HCT116 (cell line): ENCODE data around the gene TMC6. TPM values are rescaled to one million over a fixed set of nuclear protein-coding genes. Genes with fewer than 3 reads are reported as not detected.
A peak's percentile ranks its signal among the peaks of the same experiment; 100 is the strongest.

Source experiments
- ATAC-seq: fragments of 200-7000 bp; cut with Tn5 transposase; 2 replicates; pipeline ENCODE4 v1.9.1; 2020; ENCODE audit warnings: mild to moderate bottlenecking, moderate library complexity
- BruUV-seq: library from RNA; stranded (reverse); fragments of 400-500 nt; replicated peaks from 2 replicates; lab custom pipeline; 2021; lab: Mats Ljungman, UMichigan
- CTCF ChIA-PET: fragments of 300-600 bp; sonication (Branson Sonifier 250); formaldehyde crosslinking; loops from one replicate; lab custom pipeline; 2021; ENCODE audit warnings: antibody characterized with exemption; lab: Charles Lee
- POLR2A ChIA-PET: fragments of 300-600, 350-600 bp; sonication (Branson Sonifier 250); formaldehyde crosslinking; loops from one replicate; lab custom pipeline; 2021; ENCODE audit warnings: antibody characterized with exemption; lab: Charles Lee
- RAD21 ChIA-PET, 2 experiments: fragments of 300-600 bp; sonication (Branson Sonifier 250); formaldehyde crosslinking; loops; one replicate each; lab custom pipeline; 2023; ENCODE audit warnings: low total read pairs in 2 of 2; ENCODE audit not compliant: uncharacterized antibody in 2 of 2, unreplicated experiment in 2 of 2, low non-redundant PET in 1 of 2; lab: Charles Lee
- DNase-seq: peaks from one replicate; pipeline ENCODE4 v3.0.0-alpha.2; 2010; ENCODE audit warnings: low read depth, low spot score
- H2AFZ ChIP-seq: fragments of 200-600 bp; shearing (Covaris generic), sonication (generic); 2 replicates; pipeline ENCODE4 v1.6.1; 2017; ENCODE audit warnings: low read depth, mixed run types, mixed read lengths, antibody characterized with exemption, low read length; ENCODE audit not compliant: poor library complexity, severe bottlenecking
- H3K27ac ChIP-seq: 2 replicates; pipeline ENCODE4 v1.5.1; 2012; ENCODE audit warnings: low read depth, low read length
- H3K27me3 ChIP-seq: fragments of 200-600 bp; sonication (generic); 2 replicates; pipeline ENCODE4 v1.6.1; 2016; ENCODE audit warnings: mixed run types, low read length, mixed read lengths; ENCODE audit not compliant: insufficient read depth
- H3K36me3 ChIP-seq, 2 experiments: fragments of 200-500 bp in 1 of 2; fragments of 200-600 bp in 1 of 2; sonication (Bioruptor generic) in 1 of 2; sonication (generic) in 1 of 2; 2 replicates each; pipeline versions ENCODE4 v1.5.1 to v1.6.1; 2014 to 2016; ENCODE audit warnings: low read length in 2 of 2, inconsistent platforms in 1 of 2, mixed read lengths in 1 of 2, mixed run types in 1 of 2; ENCODE audit not compliant: insufficient read depth in 2 of 2, control insufficient read depth in 1 of 2
- H3K4me1 ChIP-seq, 2 experiments: fragments of 200-600 bp in 1 of 2; sonication (generic) in 1 of 2; 2 replicates each; pipeline versions ENCODE4 v1.5.1 to v1.6.1; 2012 to 2017; ENCODE audit warnings: low read length in 2 of 2, inconsistent platforms in 1 of 2, mild to moderate bottlenecking in 1 of 2, mixed read lengths in 1 of 2, mixed run types in 1 of 2, moderate library complexity in 1 of 2; ENCODE audit not compliant: insufficient read depth in 2 of 2, control insufficient read depth in 1 of 2
- H3K4me2 ChIP-seq: fragments of 200-600 bp; sonication (generic); 2 replicates; pipeline ENCODE4 v1.6.1; 2017; ENCODE audit warnings: mixed run types, low read length, mixed read lengths
- H3K4me3 ChIP-seq, 2 experiments: fragments of 200-600 bp in 1 of 2; sonication (generic) in 1 of 2; replicated peaks in 1 of 2; 2 replicates each; pipeline ENCODE4 v1.5.1; 2011 to 2016; ENCODE audit warnings: low read length in 2 of 2, control low read depth in 1 of 2, low read depth in 1 of 2, mild to moderate bottlenecking in 1 of 2, mixed read lengths in 1 of 2, mixed run types in 1 of 2
- H3K79me2 ChIP-seq: fragments of 200-600 bp; sonication (generic); 2 replicates; pipeline ENCODE4 v1.6.1; 2017; ENCODE audit warnings: mild to moderate bottlenecking, mixed run types, low read length, moderate library complexity, mixed read lengths; ENCODE audit not compliant: insufficient read depth
- H3K9ac ChIP-seq: fragments of 200-600 bp; sonication (generic); 2 replicates; pipeline ENCODE4 v1.6.1; 2016; ENCODE audit warnings: low read length, mixed read lengths
- H3K9me2 ChIP-seq: fragments of 200-600 bp; sonication (generic), shearing (Covaris generic); 2 replicates; pipeline ENCODE4 v1.6.1; 2017; ENCODE audit warnings: mixed run types, mild to moderate bottlenecking, moderate library complexity; ENCODE audit not compliant: insufficient read depth
- H3K9me3 ChIP-seq, 2 experiments: fragments of 200-500 bp in 1 of 2; fragments of 200-600 bp in 1 of 2; sonication (Bioruptor generic) in 1 of 2; sonication (generic) in 1 of 2; 2 replicates each; pipeline ENCODE4 v1.6.1; 2014 to 2017; ENCODE audit warnings: low read length in 2 of 2, mixed read lengths in 2 of 2, inconsistent platforms in 1 of 2, low read depth in 1 of 2, mild to moderate bottlenecking in 1 of 2, mixed run types in 1 of 2, moderate library complexity in 1 of 2; ENCODE audit not compliant: control insufficient read depth in 1 of 2, insufficient read depth in 1 of 2
- H4K20me1 ChIP-seq: fragments of 200-600 bp; sonication (generic), shearing (Covaris generic); 2 replicates; pipeline ENCODE4 v1.6.1; 2017; ENCODE audit warnings: mixed run types, mild to moderate bottlenecking, moderate library complexity; ENCODE audit not compliant: insufficient read depth
- CBX3 ChIP-seq: IDR thresholded peaks from 2 replicates; pipeline ENCODE4 v1.6.1; 2012; ENCODE audit warnings: low read depth
- CEBPB ChIP-seq: IDR thresholded peaks from 2 replicates; pipeline ENCODE4 v1.6.1; 2012; ENCODE audit warnings: low read depth
- EGR1 ChIP-seq: IDR thresholded peaks from 2 replicates; pipeline ENCODE4 v1.6.1; 2012; ENCODE audit warnings: low read depth
- ELF1 ChIP-seq: IDR thresholded peaks from 2 replicates; pipeline ENCODE4 v1.6.1; 2012; ENCODE audit warnings: low read depth, borderline replicate concordance
- FOSL1 ChIP-seq: IDR thresholded peaks from 2 replicates; pipeline ENCODE4 v1.6.1; 2012; ENCODE audit warnings: low read depth
- JUND ChIP-seq: IDR thresholded peaks from 2 replicates; pipeline ENCODE4 v1.6.1; 2012
- POLR2A ChIP-seq: IDR thresholded peaks from 2 replicates; pipeline ENCODE4 v1.7.0; 2011; ENCODE audit warnings: borderline replicate concordance; ENCODE audit not compliant: insufficient read depth, insufficient read length; ENCODE audit errors: extremely low read depth
- POLR2AphosphoS5 ChIP-seq: IDR thresholded peaks from 2 replicates; pipeline ENCODE4 v1.6.1; 2011; ENCODE audit warnings: mild to moderate bottlenecking, low read depth, low read length, moderate library complexity
- SIN3A ChIP-seq: IDR thresholded peaks from 2 replicates; pipeline ENCODE4 v1.6.1; 2012; ENCODE audit warnings: low read depth
- SP1 ChIP-seq: IDR thresholded peaks from 2 replicates; pipeline ENCODE4 v1.6.1; 2012; ENCODE audit warnings: low read depth
- SRF ChIP-seq: IDR thresholded peaks from 2 replicates; pipeline ENCODE4 v1.6.1; 2012; ENCODE audit warnings: low read depth
- TCF7L2 ChIP-seq: IDR thresholded peaks from 2 replicates; pipeline ENCODE4 v1.7.0; 2011; ENCODE audit warnings: borderline replicate concordance, inconsistent platforms; ENCODE audit not compliant: insufficient read depth, insufficient read length; ENCODE audit errors: extremely low read depth
- YY1 ChIP-seq: IDR thresholded peaks from 2 replicates; pipeline ENCODE4 v1.6.1; 2011; ENCODE audit warnings: low read length, low read depth, moderate library complexity, mild to moderate bottlenecking; ENCODE audit not compliant: insufficient replicate concordance; ENCODE audit errors: extremely low read depth
- ZFX ChIP-seq: fragments of 450-650 bp; IDR thresholded peaks from 2 replicates; pipeline ENCODE4 v1.6.1; 2017
- intact Hi-C: fragments of 100-400 bp; cut with micrococcal nuclease; formaldehyde crosslinking; loops from 2 replicates; pipeline ENCODE4 v1.10.0; 2022
- total RNA-seq: library from RNA; stranded (reverse); gene quantifications from one replicate; pipeline ENCODE4 v1.2.1, GENCODE V29; 2021; ENCODE audit not compliant: unreplicated experiment
- TF ChIP-seq, protein P1 (sequence below): IDR thresholded peaks from 2 replicates; pipeline ENCODE4 v1.6.1; 2012
- TF ChIP-seq, protein P2 (sequence below): IDR thresholded peaks from 2 replicates; pipeline ENCODE4 v1.6.1; 2012; ENCODE audit warnings: low read depth

The TMC6 gene
- total RNA-seq, 1 experiment from 2014 or later = 142 TPM

- ATAC-seq = no peak
Observed at GRCh38 chr17:78144736-78145641, 16.4 kb upstream of the TMC6 start.

GRCh38 chr17:78144147-78144719, 15.7 kb upstream of the TMC6 start:
- H3K9me2 ChIP-seq = no peaks in the 10 kb centered on the region
- H3K27me3 ChIP-seq = no peaks in the 10 kb centered on the region
- no peaks in the 10 kb centered on the region for H3K9me3 ChIP-seq
- no TSS peak for BruUV-seq
- no peaks in the 10 kb centered on the region for H3K36me3 ChIP-seq
- no peaks in the 10 kb centered on the region for H4K20me1 ChIP-seq
- no peak overlapping the region for H2AFZ ChIP-seq
- DNase-seq (no peak), ATAC-seq (no peak)
- peak overlapping the region; percentile 58 for H3K4me2 ChIP-seq
- H3K4me3 ChIP-seq = no peak overlapping the region
- CTCF ChIA-PET = interaction anchor here (0.7 to 1.8 kb wide), 6 partner anchors 9 to 107 kb away, joined by 3 to 6 read pairs (median 4); partner anchors contain the start of genes AFMID and TK1
- H3K27ac ChIP-seq = no peak overlapping the region; the same call in 1 of the 2 replicates
- POLR2A ChIA-PET = interaction anchor here (0.8 to 1.8 kb wide), 2 partner anchors 25 to 43 kb away, joined by 3 to 9 read pairs; partner anchors contain the start of genes AFMID and TK1
- intact Hi-C loops = no loop called here
- peaks cover 46 to 66% of the 10 kb centered on the region in 2 experiments for H3K4me1 ChIP-seq
- H3K79me2 ChIP-seq = no peaks in the 10 kb centered on the region
- peak overlapping the region; percentile 31 for H3K9ac ChIP-seq
- RAD21 ChIA-PET = interaction anchor here in 1 of 2 experiments (0.6 kb wide), 1 partner anchor 24 kb away, joined by 6 read pairs; no protein-coding TSS in a partner anchor
- TF ChIP-seq POLR2AphosphoS5 (no peak), CEBPB (no peak), SIN3A (no peak), ELF1 (no peak), CBX3 (no peak), SRF (no peak), JUND (no peak), SP1 (no peak), POLR2A (no peak), TCF7L2 (no peak), FOSL1 (no peak), EGR1 (no peak), ZFX (no peak)
- TF ChIP-seq, protein P1, sequence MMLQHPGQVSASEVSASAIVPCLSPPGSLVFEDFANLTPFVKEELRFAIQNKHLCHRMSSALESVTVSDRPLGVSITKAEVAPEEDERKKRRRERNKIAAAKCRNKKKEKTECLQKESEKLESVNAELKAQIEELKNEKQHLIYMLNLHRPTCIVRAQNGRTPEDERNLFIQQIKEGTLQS = no peak
- TF ChIP-seq, protein P2, sequence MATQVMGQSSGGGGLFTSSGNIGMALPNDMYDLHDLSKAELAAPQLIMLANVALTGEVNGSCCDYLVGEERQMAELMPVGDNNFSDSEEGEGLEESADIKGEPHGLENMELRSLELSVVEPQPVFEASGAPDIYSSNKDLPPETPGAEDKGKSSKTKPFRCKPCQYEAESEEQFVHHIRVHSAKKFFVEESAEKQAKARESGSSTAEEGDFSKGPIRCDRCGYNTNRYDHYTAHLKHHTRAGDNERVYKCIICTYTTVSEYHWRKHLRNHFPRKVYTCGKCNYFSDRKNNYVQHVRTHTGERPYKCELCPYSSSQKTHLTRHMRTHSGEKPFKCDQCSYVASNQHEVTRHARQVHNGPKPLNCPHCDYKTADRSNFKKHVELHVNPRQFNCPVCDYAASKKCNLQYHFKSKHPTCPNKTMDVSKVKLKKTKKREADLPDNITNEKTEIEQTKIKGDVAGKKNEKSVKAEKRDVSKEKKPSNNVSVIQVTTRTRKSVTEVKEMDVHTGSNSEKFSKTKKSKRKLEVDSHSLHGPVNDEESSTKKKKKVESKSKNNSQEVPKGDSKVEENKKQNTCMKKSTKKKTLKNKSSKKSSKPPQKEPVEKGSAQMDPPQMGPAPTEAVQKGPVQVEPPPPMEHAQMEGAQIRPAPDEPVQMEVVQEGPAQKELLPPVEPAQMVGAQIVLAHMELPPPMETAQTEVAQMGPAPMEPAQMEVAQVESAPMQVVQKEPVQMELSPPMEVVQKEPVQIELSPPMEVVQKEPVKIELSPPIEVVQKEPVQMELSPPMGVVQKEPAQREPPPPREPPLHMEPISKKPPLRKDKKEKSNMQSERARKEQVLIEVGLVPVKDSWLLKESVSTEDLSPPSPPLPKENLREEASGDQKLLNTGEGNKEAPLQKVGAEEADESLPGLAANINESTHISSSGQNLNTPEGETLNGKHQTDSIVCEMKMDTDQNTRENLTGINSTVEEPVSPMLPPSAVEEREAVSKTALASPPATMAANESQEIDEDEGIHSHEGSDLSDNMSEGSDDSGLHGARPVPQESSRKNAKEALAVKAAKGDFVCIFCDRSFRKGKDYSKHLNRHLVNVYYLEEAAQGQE = no peak

More at GRCh38 chr17:78144736-78145641, 16.4 kb upstream of the TMC6 start:
- no peaks in the 10 kb centered on the region for H3K36me3 ChIP-seq
- peak overlapping the region; percentile 31; the same call in 1 of the 2 replicates for H3K9ac ChIP-seq
- no peak overlapping the region; the same call in 1 of the 2 replicates for H3K27ac ChIP-seq
- H3K4me1 ChIP-seq = peaks cover 41 to 58% of the 10 kb centered on the region in 2 experiments
- H3K9me2 ChIP-seq = no peaks in the 10 kb centered on the region
- H3K27me3 ChIP-seq = no peaks in the 10 kb centered on the region
- BruUV-seq = no TSS peak
- no peak for DNase-seq
- no peaks in the 10 kb centered on the region for H3K79me2 ChIP-seq
- no peak overlapping the region for H2AFZ ChIP-seq
- no peak overlapping the region for H3K4me3 ChIP-seq
- intact Hi-C loops = no loop called here
- RAD21 ChIA-PET = interaction anchor here in 1 of 2 experiments (0.6 kb wide), 1 partner anchor 23 kb away, joined by 6 read pairs; no protein-coding TSS in a partner anchor
- H3K4me2 ChIP-seq = peak overlapping the region; percentile 58
- CTCF ChIA-PET = interaction anchor here (0.7 to 1.8 kb wide), 6 partner anchors 10 to 106 kb away, joined by 3 to 6 read pairs (median 4); partner anchors contain the start of genes AFMID and TK1
- TF ChIP-seq YY1 (peak; percentile 58), ZFX (no peak)
- TF ChIP-seq, all 23 proteins: peak for 1
- Histone ChIP-seq H3K9me3 (no peaks in the 10 kb centered on the region), H4K20me1 (no peaks in the 10 kb centered on the region)
- POLR2A ChIA-PET = interaction anchor here (0.8 to 1.8 kb wide), 2 partner anchors 24 to 42 kb away, joined by 3 to 9 read pairs; partner anchors contain the start of genes AFMID and TK1
